Activated gamma-delta T cell treated with anti-CD3 and anti-CD28 coated beads, Interleukin-2, amount 50 U/mL, for 16 hours (primary cell): ENCODE results near the gene SFN.

Experiments used
- DNase-seq: peaks from one replicate; pipeline ENCODE4 v3.0.0-alpha.2; 2020; ENCODE audit warnings: low read depth

Gene SFN

GRCh38 chr1:26911399-26912146 lies 48.6 kb downstream of the SFN start:
- no peak for DNase-seq

GRCh38 chr1:26912147-26912490 lies 49.2 kb downstream of the SFN start:
- no peak for DNase-seq

DNA sequence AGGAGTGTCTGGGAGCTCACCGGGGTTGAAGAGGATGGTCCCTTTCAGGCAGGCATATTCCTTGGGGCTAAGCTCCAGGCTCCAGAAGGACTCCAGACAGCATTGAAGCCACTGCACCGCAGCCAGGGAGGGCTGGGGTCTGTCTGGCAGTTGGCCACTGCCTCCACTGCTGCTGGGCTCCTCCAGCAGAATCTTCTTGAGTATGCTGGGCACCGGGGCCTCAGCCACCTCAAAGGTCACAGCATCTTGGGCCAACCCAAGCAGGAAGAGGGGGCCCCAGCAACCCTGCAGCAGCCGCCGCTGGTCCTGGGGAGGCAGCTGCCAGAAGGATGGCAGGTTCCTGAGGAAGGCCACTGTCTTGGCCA lies 50.4 kb downstream of the SFN start:
- DNase-seq, result no peak
